NB4 (cell line): ENCODE data around the gene BICD1.
"Not testable (repeated sequence)": the region's sequence is repeated elsewhere in the genome, so short reads cannot be mapped to it uniquely, and the experiment has no call there.

ENCODE experiments used
- MYC ChIP-seq: IDR thresholded peaks from 2 replicates; pipeline ENCODE4 v1.6.1; 2011; ENCODE audit warnings: low read depth, low read length
- POLR2A ChIP-seq: IDR thresholded peaks from 2 replicates; pipeline ENCODE4 v1.6.1; 2011; ENCODE audit warnings: mild to moderate bottlenecking; ENCODE audit not compliant: insufficient read length; ENCODE audit errors: extremely low read depth
- TF ChIP-seq, protein P1 (sequence below): IDR thresholded peaks from one replicate; pipeline ENCODE4 v1.5.1; 2012; ENCODE audit warnings: low read depth, low read length
- TF ChIP-seq, protein P2 (sequence below): IDR thresholded peaks from 2 replicates; pipeline ENCODE4 v1.6.1; 2011; ENCODE audit warnings: low read depth, low read length

DNA sequence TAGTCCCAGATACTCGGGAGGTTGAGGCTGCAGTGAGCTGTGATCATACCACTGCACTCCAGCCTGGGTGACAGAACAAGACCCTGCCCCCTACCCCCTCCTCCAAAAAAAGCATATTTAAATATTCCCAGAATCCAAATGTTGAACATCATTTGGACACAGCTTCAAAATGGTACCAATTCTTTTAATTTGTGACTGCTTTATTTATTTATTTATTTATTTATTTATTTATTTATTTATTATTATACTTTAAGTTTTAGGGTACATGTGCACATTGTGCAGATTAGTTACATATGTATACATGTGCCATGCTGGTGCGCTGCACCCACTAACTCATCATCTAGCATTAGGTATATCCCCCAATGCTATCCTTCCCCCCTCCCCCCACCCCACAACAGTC lies 124.7 kb downstream of the BICD1 start:
- TF ChIP-seq, protein P1, sequence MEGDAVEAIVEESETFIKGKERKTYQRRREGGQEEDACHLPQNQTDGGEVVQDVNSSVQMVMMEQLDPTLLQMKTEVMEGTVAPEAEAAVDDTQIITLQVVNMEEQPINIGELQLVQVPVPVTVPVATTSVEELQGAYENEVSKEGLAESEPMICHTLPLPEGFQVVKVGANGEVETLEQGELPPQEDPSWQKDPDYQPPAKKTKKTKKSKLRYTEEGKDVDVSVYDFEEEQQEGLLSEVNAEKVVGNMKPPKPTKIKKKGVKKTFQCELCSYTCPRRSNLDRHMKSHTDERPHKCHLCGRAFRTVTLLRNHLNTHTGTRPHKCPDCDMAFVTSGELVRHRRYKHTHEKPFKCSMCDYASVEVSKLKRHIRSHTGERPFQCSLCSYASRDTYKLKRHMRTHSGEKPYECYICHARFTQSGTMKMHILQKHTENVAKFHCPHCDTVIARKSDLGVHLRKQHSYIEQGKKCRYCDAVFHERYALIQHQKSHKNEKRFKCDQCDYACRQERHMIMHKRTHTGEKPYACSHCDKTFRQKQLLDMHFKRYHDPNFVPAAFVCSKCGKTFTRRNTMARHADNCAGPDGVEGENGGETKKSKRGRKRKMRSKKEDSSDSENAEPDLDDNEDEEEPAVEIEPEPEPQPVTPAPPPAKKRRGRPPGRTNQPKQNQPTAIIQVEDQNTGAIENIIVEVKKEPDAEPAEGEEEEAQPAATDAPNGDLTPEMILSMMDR: not testable (repeated sequence)
- not testable (repeated sequence) for TF ChIP-seq POLR2A, MYC
- TF ChIP-seq, protein P2, sequence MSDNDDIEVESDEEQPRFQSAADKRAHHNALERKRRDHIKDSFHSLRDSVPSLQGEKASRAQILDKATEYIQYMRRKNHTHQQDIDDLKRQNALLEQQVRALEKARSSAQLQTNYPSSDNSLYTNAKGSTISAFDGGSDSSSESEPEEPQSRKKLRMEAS: not testable (repeated sequence)
